ENCODE data around the gene TRMT2A.

DNA sequence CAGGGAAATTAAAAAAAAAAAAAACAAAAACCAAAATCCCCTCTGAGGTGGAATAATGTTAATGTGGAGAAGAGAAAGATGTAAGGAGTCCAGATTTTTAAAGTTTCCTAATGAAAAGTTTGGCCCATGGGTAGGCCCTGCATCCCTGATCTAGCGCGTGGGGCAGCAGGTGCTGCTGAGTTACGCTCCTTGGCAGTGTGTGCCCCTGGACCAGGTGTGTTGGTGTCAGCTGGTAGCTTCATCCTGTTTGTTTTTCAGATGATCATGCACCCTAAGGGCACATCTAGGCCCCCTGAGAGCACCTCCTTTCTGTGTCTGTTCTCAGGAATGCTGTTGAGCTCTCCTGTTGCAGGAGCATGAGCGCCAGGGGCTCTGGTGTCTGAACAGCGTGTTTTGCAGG, 30.3 kb downstream of the TRMT2A start:
- TF ChIP-seq, protein P1, sequence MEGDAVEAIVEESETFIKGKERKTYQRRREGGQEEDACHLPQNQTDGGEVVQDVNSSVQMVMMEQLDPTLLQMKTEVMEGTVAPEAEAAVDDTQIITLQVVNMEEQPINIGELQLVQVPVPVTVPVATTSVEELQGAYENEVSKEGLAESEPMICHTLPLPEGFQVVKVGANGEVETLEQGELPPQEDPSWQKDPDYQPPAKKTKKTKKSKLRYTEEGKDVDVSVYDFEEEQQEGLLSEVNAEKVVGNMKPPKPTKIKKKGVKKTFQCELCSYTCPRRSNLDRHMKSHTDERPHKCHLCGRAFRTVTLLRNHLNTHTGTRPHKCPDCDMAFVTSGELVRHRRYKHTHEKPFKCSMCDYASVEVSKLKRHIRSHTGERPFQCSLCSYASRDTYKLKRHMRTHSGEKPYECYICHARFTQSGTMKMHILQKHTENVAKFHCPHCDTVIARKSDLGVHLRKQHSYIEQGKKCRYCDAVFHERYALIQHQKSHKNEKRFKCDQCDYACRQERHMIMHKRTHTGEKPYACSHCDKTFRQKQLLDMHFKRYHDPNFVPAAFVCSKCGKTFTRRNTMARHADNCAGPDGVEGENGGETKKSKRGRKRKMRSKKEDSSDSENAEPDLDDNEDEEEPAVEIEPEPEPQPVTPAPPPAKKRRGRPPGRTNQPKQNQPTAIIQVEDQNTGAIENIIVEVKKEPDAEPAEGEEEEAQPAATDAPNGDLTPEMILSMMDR (IDR thresholded peaks at IDR 0.05) = no peak
- no peak for TF ChIP-seq POLR2A (IDR thresholded peaks at IDR 0.05)

All from body of pancreas (tissue), 4 donors.